ENCODE measurements around the gene OR52B6.
"Not testable (repeated sequence)": the region's sequence is repeated elsewhere in the genome, so short reads cannot be mapped to it uniquely, and the experiment has no call there.

Gene OR52B6

GRCh38 chr11:5596607-5597201, 16.0 kb downstream of the OR52B6 start, which contains the start of gene TRIM6:
Gene TRIM6 (plus strand): TSS chr11:5596637. CDS start chr11:5596898, 261 bp downstream.
- DNase-seq = peak; percentile 57 to 64

- no peak for DNase-seq
Measured at GRCh38 chr11:5597953-5598352, 17.3 kb downstream of the OR52B6 start.

- peak; percentile 74 to 82 for DNase-seq
Measured at GRCh38 chr11:5600374-5600851, 19.7 kb downstream of the OR52B6 start.

- not testable (repeated sequence) for DNase-seq
Measured at GRCh38 chr11:5602791-5603190, 22.1 kb downstream of the OR52B6 start.

GRCh38 chr11:5603326-5603725, 22.6 kb downstream of the OR52B6 start:
- DNase-seq = no peak

- DNase-seq = no peak
Measured at GRCh38 chr11:5604896-5605295, 24.2 kb downstream of the OR52B6 start.

GRCh38 chr11:5605849-5606248, 25.2 kb downstream of the OR52B6 start:
- DNase-seq = no peak

GRCh38 chr11:5608808-5609207, 28.1 kb downstream of the OR52B6 start:
- no peak for DNase-seq

- no peak for DNase-seq
Measured at GRCh38 chr11:5610446-5610845, 29.8 kb downstream of the OR52B6 start.

GRCh38 chr11:5611627-5612026, 30.9 kb downstream of the OR52B6 start:
- no peak for DNase-seq

GRCh38 chr11:5618807-5619206, 38.1 kb downstream of the OR52B6 start:
- no peak for DNase-seq

- DNase-seq = no peak
Measured at GRCh38 chr11:5620651-5621521, 40.2 kb downstream of the OR52B6 start.

- no peak for DNase-seq
Measured at GRCh38 chr11:5621580-5621979, 40.9 kb downstream of the OR52B6 start.

GRCh38 chr11:5622802-5623201, 42.1 kb downstream of the OR52B6 start:
- DNase-seq = no peak

GRCh38 chr11:5624489-5625279, 44.0 kb downstream of the OR52B6 start, which contains the start of gene TRIM34:
Gene TRIM34 (plus strand): TSS chr11:5625001. CDS start chr11:5632332, 7,331 bp downstream.
- DNase-seq = peak; percentile 80 to 89

GRCh38 chr11:5625281-5625680, 44.6 kb downstream of the OR52B6 start:
- no peak for DNase-seq

GRCh38 chr11:5626196-5626595, 45.5 kb downstream of the OR52B6 start:
- peak in 1 of 2 donors; percentile 46 for DNase-seq

GRCh38 chr11:5631417-5631816, 50.7 kb downstream of the OR52B6 start:
- DNase-seq = peak; percentile 62 to 69
